Measurements from ENCODE around the gene PIGO. TPM values are rescaled to one million over a fixed set of nuclear protein-coding genes. Genes with fewer than 3 reads are reported as not detected.

Gene PIGO
- total and polyA plus RNA-seq, 2 of the 8 experiments (the other 6 are each of a cell fraction or from before 2014, with no cell fraction given) = 20.5 to 31.3 TPM

- no peak for TF ChIP-seq CBX5 (IDR thresholded peaks at IDR 0.05; ENCODE audit: low read depth, low read length)
- no peak for TF ChIP-seq JUN (IDR thresholded peaks at IDR 0.05; ENCODE audit: low read depth, low read length)
- no peak for TF ChIP-seq PHF8 (conservative IDR thresholded peaks at IDR 0.05; ENCODE audit: low read depth, low read length)
- TF ChIP-seq SRF (IDR thresholded peaks at IDR 0.05; ENCODE audit: low read depth, low read length) = no peak
- TF ChIP-seq RFX5 (IDR thresholded peaks at IDR 0.05; ENCODE audit: borderline replicate concordance, low read depth, low read length) = no peak
- TF ChIP-seq CBX8 (IDR thresholded peaks at IDR 0.05; ENCODE audit: borderline replicate concordance, low read depth, low read length) = no peak
- no peak for TF ChIP-seq NANOG (IDR thresholded peaks at IDR 0.05; ENCODE audit: insufficient read depth, low read depth, low read length, poor library complexity, severe bottlenecking)
Observed at GRCh38 chr9:35112257-35113020, 16.0 kb upstream of the PIGO start (continued).
